ENCODE results near the gene LIPC.
"Not testable (repeated sequence)": the region's sequence is repeated elsewhere in the genome, so short reads cannot be mapped to it uniquely, and the experiment has no call there.

DNA sequence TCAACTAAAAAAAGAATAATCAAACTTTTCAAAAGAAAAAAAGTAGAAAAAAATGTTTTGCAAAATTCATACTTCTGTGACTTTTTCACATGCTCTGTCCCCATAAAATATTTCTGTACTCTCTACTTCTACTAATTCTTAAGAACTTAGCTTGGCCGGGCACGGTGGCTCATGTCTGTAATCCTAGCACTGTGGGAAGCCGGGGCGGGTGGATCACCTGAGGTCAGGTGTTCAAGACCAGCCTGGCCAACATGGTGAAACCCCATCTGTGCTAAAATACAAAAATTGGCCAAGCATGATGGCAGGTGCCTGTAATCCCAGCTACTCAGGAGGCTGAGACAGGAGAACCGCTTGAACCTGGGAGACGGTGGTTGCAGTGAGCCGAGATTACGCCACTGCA lies 172.1 kb downstream of the LIPC start:
- TF ChIP-seq, protein P1, sequence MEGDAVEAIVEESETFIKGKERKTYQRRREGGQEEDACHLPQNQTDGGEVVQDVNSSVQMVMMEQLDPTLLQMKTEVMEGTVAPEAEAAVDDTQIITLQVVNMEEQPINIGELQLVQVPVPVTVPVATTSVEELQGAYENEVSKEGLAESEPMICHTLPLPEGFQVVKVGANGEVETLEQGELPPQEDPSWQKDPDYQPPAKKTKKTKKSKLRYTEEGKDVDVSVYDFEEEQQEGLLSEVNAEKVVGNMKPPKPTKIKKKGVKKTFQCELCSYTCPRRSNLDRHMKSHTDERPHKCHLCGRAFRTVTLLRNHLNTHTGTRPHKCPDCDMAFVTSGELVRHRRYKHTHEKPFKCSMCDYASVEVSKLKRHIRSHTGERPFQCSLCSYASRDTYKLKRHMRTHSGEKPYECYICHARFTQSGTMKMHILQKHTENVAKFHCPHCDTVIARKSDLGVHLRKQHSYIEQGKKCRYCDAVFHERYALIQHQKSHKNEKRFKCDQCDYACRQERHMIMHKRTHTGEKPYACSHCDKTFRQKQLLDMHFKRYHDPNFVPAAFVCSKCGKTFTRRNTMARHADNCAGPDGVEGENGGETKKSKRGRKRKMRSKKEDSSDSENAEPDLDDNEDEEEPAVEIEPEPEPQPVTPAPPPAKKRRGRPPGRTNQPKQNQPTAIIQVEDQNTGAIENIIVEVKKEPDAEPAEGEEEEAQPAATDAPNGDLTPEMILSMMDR (IDR thresholded peaks at IDR 0.05): not testable (repeated sequence)
- not testable (repeated sequence) for TF ChIP-seq EP300 (IDR thresholded peaks at IDR 0.05; ENCODE audit: borderline replicate concordance in 1 of 2, low read depth in 1 of 2, low read length in 1 of 2); POLR2AphosphoS5 (IDR thresholded peaks at IDR 0.05; ENCODE audit: low read depth, low read length); MEF2A (IDR thresholded peaks at IDR 0.05; ENCODE audit: borderline replicate concordance, low read depth); RFX5 (IDR thresholded peaks at IDR 0.05; ENCODE audit: low read length); FOXM1 (IDR thresholded peaks at IDR 0.05; ENCODE audit: low read depth); JUND (IDR thresholded peaks at IDR 0.05); YY1 (IDR thresholded peaks at IDR 0.05; ENCODE audit: low read depth); EZH2phosphoT487 (IDR thresholded peaks at IDR 0.05; ENCODE audit: borderline replicate concordance, low read depth); SIN3A (IDR thresholded peaks at IDR 0.05; ENCODE audit: borderline replicate concordance, low read depth, low read length)
- TF ChIP-seq, protein P2, sequence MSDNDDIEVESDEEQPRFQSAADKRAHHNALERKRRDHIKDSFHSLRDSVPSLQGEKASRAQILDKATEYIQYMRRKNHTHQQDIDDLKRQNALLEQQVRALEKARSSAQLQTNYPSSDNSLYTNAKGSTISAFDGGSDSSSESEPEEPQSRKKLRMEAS (IDR thresholded peaks at IDR 0.05; ENCODE audit: low read depth): not testable (repeated sequence)
- TF ChIP-seq, protein P3, sequence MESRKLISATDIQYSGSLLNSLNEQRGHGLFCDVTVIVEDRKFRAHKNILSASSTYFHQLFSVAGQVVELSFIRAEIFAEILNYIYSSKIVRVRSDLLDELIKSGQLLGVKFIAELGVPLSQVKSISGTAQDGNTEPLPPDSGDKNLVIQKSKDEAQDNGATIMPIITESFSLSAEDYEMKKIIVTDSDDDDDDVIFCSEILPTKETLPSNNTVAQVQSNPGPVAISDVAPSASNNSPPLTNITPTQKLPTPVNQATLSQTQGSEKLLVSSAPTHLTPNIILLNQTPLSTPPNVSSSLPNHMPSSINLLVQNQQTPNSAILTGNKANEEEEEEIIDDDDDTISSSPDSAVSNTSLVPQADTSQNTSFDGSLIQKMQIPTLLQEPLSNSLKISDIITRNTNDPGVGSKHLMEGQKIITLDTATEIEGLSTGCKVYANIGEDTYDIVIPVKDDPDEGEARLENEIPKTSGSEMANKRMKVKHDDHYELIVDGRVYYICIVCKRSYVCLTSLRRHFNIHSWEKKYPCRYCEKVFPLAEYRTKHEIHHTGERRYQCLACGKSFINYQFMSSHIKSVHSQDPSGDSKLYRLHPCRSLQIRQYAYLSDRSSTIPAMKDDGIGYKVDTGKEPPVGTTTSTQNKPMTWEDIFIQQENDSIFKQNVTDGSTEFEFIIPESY (IDR thresholded peaks at IDR 0.05; ENCODE audit: borderline replicate concordance, low read depth): not testable (repeated sequence)
- TF ChIP-seq, protein P4, sequence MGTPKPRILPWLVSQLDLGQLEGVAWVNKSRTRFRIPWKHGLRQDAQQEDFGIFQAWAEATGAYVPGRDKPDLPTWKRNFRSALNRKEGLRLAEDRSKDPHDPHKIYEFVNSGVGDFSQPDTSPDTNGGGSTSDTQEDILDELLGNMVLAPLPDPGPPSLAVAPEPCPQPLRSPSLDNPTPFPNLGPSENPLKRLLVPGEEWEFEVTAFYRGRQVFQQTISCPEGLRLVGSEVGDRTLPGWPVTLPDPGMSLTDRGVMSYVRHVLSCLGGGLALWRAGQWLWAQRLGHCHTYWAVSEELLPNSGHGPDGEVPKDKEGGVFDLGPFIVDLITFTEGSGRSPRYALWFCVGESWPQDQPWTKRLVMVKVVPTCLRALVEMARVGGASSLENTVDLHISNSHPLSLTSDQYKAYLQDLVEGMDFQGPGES (IDR thresholded peaks at IDR 0.05; ENCODE audit: low read depth, low read length): not testable (repeated sequence)
- TF ChIP-seq, protein P5, sequence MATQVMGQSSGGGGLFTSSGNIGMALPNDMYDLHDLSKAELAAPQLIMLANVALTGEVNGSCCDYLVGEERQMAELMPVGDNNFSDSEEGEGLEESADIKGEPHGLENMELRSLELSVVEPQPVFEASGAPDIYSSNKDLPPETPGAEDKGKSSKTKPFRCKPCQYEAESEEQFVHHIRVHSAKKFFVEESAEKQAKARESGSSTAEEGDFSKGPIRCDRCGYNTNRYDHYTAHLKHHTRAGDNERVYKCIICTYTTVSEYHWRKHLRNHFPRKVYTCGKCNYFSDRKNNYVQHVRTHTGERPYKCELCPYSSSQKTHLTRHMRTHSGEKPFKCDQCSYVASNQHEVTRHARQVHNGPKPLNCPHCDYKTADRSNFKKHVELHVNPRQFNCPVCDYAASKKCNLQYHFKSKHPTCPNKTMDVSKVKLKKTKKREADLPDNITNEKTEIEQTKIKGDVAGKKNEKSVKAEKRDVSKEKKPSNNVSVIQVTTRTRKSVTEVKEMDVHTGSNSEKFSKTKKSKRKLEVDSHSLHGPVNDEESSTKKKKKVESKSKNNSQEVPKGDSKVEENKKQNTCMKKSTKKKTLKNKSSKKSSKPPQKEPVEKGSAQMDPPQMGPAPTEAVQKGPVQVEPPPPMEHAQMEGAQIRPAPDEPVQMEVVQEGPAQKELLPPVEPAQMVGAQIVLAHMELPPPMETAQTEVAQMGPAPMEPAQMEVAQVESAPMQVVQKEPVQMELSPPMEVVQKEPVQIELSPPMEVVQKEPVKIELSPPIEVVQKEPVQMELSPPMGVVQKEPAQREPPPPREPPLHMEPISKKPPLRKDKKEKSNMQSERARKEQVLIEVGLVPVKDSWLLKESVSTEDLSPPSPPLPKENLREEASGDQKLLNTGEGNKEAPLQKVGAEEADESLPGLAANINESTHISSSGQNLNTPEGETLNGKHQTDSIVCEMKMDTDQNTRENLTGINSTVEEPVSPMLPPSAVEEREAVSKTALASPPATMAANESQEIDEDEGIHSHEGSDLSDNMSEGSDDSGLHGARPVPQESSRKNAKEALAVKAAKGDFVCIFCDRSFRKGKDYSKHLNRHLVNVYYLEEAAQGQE (IDR thresholded peaks at IDR 0.05; ENCODE audit: low read depth, low read length): not testable (repeated sequence)
